Measurements from ENCODE around the gene SPTB.
"Not testable (repeated sequence)": the region's sequence is repeated elsewhere in the genome, so short reads cannot be mapped to it uniquely, and the experiment has no call there.

The SPTB gene

DNA sequence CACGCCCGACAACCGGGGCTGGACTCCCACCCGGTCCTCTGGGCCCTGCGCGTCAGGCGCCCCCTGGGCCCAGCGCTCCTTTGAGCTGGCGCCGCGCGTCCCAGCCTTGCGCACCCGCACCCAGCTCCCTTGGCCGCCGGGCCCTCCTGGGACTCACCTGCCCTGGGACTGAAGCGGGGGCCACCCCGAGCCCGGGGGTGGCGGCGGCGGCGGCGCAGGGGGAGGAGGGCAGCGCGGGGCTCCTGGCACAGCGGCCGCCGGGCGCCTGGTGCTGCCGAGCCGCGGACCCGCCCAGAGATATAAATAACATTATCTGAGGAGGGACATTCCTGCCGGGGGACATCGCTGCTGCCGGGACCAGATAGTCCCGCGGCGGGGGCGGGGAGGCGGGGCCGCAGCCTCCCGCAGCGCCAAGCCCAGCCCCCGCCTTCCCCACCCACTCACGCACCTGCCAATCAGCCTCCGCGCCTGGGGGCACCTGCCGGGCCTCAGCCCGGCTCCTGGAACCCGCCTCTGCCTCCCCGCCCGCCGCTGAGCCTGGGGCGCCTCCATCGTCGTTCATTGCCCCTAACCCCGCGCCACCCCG is at the start of gene SPTB:
Gene SPTB (minus strand): TSS at position 273 of the 586 bp plus-strand sequence. CDS start 56,813 bp downstream, outside the sequence.
- DNase-seq: peak; percentile 61

DNA sequence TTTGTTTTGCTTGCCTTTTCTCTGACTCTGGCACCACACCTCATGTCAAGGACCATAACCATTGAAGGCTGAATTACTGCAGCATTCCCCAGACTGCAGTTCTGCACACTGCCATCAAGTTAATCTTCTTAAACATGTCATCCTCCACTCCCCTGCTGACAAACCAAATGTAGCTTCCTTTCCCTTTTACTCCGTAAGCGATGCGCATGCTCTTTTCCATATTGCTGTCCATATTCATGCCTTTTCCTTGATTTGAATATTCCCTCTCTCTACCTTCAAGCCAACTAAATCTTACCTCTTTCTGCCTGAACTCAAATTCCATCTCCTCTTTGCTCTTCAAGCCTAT is 49.3 kb upstream of the SPTB start:
- DNase-seq: no peak

DNA sequence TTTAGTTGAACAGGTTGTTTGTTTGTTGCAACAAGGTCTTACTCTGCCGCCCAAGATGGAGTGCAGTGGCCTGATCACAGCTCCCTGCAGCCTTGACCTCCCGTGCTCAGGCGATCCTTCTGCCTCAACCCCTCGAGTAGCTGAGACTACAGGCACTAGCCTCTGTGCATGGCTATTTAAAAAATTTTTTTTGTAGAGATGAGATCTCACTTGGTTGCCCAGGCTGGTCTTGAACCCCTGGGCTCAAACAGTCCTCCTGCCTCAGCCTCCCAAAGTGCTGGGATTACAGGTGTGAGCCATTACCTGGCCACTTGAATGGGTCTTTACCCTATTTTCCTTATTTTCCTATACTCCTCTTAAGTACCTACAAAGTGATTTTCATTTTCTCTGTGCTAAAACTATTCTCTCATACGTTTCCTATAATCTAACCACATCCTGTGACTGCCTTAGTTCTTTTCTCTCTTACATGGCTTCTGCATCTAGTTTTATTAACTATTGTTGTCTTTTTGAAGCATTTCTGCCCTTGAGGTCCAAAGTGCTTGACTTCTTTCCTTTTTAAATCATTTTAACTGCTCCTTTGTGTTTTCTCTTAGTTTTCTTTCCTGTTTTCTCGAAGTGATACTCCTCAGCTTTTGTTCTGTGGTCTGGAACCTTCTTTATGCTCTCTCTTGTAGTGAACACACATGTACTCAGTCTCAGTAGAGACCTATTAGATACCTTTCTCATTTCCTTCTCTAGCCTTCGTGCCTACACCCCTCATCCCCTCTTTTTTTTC is 48.7 kb upstream of the SPTB start:
- DNase-seq: no peak

DNA sequence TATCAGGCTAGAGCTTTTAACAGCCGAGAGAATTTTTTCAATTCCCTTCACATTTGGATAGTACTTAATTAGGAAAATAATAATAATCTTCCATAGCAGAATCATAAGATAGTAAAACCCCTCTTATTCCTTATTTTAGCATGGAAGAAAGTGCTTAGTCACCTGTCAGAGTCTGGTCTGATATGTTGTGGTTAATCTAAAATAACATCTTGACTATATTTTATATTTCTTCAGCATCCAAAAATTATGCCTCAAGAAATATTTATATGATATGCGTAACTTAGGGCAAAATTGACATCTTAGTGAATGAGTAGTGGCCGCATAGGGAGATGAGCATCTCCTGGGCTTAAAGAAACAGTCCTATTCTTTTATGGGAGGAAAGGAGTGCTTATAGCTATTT is 47.3 kb upstream of the SPTB start:
- DNase-seq: no peak

DNA sequence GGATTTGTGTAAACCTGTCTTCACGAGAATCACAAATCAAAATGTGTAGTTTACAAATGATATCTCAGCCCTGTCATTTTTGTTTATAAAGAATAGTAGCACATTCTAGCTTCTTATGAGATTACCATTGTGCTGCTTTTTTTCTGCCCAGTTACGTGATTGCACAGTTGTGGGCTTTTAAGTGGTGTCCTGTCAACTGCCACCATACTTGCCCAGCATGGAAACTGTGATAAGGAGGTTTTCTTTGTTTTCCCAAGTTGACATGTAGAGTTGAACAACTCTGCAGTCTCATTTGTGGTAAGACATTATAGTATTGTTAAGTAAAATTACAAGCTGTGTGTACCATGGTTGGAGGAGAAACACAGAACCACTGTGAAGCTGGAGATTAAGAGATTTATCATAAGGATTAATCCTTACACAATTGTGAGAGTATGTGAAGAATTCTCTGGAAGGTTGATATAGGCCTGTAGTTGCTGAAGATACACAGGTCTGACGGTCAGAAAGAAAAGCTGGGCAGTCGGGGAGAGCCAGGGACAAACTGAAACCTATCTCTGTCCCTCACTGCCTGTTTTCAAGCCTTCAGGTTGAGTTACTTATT is 46.8 kb upstream of the SPTB start:
- DNase-seq: no peak

DNA sequence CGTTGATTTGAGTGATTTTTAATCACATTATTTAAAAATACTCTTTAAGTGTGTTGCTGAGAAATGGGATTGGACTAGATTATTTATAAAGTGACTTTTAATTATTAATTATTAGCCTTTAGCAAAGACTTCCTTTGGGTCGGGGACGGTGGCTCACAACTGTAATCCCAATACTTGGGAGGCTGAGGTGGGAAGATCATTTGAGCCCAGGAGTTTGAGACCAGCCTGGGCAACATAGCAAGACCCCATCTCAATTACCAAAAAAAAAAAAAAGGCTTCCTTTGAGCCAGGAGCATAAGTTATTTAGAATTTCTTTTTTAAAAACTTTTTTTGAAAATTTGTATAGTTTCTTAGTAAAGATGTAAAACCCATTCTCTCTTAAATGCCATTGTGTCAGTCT is 43.3 kb upstream of the SPTB start:
- no peak for DNase-seq

DNA sequence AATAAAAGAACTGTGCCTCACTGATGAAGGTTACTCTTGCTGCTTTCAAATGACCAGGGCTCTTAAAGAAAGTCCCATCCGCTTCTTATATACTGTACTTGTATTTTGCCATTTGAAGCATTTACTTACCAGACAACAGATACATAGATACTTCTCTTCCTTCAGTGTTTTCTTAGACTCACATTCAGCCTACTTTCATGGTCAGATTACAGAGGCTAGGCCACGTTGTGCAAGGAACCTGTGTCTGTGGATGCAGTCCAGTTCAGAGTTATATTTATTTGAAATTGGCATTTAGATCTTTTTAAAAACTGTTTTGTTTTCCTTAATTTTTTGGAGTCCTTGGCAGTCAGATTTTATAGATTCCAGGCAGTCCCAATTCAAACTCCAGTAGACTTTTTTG is 40.8 kb upstream of the SPTB start:
- no peak for DNase-seq

DNA sequence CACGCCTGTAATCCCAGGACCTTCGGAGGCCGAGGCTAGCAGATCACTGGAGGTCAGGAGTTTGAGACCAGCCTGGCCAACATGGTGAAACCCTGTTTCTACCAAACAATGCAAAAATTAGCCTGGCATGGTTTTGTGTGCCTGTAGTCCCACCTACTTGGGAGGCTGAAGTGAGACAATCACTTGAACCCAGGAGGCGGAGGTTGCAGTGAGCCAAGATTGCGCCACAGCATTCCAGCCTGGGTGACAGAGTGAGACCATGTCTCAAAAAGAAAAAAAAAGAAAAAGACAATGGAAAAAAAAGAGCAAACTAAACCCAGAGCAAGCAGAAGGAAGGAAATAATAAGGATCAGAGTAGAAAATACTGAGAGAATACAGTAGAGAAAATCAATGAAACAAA is 39.9 kb upstream of the SPTB start:
- DNase-seq: no peak

DNA sequence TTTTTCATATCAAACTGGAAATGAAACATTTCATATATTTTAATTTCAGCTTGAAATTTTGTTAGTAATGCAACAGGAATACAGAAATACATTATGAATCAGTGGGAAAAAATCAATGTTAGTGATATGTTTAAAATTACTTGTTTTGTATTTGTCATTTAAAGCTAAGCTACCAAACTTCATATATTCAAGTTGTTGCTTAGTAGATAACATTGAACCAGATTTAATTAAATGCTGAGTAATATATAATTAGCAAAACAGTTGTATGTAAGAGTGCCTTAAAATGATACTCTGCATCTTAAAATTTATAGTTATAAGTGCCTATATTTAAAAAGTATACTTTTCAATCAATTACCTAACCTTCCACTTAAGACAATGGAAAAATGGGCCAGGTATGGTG is 39.5 kb upstream of the SPTB start:
- no peak for DNase-seq

DNA sequence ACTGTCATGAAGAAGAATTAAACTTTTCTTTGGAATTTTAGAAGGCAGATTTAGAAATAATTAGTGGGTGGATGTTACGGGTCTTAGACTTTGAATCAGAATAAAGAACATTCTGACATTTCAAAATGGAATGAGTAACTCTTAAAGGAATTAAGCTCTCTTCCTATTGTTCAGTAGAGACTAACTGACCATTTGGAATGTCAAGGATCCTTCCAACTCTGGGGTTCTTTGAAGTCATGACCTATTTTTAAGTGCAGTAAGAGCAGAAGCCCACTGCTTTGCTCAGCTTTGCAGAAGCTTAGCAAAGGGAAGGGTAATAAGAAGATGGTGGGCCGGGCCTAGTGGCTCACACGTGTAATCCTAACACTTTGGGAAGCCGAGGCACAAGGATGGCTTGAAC is 38.5 kb upstream of the SPTB start:
- DNase-seq: no peak

DNA sequence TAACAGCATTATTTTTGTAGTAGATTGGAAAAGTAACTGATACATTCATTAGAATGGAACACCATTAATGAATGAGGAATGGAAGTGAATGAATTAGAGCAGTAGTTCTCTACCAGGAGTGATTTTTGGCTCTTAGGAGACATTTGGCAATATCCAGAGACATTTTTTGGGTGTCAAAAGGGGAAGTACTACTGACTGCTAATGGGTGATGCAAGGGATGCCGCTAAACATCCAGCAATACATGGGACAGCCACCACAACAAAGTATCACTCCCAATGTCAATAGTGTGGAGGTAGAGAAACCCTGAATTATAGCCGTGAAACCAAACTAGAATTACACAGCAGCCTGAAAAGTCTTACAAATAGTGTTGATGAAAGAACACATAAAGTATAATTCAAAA is 36.1 kb upstream of the SPTB start:
- DNase-seq: no peak

DNA sequence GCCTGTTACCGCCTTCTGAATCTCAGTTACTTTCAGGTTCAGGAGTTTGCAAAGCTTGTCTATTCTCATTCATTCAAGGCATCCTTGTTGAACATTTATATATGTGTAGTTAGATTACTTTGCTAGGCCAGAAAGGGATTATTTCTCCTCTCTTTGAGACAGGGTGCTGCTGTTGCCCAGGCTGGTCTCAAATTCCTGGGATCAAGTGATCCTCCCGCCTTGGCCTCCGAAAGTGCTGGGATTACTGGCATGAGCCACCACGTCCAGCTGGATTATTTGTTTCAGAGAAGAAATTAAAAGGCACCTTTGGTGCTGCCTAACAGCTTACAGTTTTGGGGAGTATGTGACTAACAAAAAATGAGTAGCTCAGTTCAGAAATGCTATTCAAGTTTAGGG is 35.3 kb upstream of the SPTB start:
- no peak for DNase-seq

DNA sequence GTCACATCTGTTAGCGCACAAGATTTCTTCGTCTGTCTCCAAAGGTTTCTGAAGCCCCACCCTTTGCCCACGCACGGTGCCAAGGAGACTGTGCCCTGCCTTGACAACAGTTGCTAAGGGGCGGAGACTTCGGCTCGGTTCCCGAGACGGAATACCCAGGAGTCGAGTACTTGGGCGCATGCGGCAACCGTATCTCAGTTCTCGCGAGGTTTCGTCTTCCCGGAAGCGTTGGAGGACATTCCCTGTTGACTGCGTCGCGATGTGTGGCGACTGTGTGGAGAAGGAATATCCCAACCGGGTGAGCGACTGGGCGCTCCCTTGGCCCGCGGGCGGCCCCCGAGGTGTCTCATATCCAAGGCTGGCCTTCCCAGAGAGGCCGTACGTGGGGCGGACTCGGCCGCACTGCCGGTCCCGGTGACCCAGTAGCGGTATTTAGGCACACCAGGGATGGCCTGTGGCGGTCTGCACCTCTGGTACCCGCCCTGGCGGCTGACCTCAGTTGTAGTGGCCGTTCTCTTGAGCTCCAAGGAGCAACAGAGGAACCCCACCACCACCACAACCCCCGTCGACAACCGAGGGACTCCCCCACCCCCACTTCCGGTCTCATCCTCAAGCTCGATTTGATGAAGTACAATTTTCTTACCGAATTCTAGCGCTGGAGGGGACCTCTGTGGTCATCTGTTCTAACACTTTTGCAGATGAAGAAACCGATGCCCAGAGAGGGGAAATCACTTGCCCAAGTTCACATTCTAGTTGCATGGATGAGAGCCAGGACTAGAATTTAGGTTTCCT is 34.7 kb upstream of the SPTB start, which contains the start of gene CHURC1:
Gene CHURC1 (plus strand): TSS at position 219 of the 792 bp plus-strand sequence. CDS start 41 bp downstream, at position 260.
- peak; percentile 97 for DNase-seq

DNA sequence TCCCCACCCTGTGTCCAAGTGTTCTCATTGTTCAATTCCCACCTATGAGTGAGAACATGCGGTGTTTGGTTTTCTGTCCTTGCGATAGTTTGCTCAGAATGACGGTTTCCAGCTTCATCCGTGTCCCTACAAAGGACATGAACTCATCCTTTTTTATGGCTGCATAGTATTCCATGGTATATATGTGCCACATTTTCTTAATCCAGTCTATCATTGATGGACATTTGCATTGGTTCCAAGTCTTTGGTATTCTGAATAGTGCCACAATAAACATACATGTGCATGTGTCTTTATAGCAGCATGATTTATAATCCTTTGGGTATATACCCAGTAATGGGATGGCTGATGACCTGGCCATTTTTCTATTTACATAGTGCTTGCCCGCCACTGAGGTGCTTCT is 33.8 kb upstream of the SPTB start:
- DNase-seq: not testable (repeated sequence)

DNA sequence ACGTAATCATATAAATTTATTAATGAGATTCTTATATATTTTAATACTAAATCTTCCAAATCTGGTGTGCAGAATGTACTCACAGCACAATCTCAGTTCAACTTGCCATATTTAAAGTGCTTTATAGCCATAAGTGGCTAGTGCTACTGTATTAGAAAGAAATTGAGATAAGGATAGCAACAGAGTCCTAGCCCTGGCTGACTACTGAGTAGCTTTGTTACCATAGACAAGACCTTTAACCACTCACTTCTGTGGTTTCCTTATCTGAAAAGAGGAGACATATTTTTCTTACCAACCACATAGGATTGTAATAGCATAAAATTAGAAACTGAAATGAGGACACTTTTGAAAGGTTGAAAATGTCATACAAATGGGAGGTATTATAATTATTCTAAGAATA is 32.6 kb upstream of the SPTB start:
- no peak for DNase-seq

DNA sequence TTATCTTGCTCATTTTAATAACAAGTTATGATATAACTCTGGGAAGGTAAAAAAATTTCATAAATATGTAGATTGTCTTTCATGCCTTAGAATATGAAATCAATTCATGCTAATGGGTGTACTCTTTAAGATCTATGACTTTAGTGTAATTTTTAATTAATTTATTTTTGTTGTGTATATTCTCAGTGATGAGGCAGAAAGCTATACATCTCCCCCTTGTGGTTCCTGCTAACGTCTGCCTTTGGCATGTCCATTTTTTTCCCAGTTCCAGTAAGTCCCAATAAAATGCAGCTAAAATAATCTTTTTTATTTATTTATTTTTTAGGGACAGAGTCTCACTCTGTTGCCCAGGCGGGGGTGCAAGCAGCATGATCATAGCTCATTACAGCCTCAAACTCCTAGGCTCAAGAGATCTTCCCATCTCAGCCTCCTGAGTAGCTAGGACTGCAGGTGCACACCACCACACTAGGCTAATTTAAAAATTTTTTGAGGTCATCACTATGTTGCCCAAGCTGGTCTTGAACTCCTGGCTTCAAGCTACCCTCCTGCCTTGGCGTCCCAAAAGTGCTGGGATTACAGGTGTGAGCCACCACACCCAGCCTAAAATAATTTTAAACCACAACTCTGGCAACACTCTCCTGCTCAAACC is 31.3 kb upstream of the SPTB start:
- no peak for DNase-seq

DNA sequence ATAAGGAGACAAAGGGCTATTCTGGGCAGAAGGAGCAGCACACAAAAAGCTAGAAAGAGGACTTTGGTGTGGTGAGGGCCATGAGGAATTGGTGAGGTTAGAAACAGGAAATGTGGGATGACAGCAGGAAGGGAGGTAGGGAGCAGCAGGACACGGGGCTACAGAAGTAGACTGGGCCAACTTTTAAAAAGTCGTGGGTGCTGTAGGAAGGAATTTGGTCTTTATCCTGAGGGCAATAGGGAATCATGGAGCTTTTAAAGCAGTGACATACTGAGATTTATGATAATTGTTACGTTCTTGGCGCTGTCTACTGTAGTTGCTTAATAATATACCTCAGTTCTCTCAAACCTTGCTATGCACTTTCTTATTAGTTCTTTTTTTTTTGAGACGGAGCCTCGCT is 26.3 kb upstream of the SPTB start:
- no peak for DNase-seq

DNA sequence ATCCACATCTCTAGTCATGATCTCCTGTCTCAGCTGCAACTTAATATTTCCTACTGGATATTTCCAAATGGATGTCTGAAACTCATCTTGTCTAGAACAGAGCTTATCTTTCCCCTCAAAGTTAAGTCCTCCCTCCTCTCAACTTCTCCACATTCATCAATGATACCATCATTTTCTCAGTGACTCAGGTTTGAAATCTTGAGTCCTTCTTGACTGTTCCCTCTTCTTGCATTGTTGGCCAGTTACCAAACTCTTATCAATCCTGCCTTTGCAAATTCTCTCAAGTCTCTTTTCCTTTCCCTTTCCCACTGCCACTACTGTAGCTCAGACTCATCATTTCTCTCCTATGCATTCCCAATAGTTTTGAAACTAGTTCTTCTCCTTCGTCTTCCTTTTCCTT is 20.3 kb upstream of the SPTB start:
- DNase-seq: no peak

DNA sequence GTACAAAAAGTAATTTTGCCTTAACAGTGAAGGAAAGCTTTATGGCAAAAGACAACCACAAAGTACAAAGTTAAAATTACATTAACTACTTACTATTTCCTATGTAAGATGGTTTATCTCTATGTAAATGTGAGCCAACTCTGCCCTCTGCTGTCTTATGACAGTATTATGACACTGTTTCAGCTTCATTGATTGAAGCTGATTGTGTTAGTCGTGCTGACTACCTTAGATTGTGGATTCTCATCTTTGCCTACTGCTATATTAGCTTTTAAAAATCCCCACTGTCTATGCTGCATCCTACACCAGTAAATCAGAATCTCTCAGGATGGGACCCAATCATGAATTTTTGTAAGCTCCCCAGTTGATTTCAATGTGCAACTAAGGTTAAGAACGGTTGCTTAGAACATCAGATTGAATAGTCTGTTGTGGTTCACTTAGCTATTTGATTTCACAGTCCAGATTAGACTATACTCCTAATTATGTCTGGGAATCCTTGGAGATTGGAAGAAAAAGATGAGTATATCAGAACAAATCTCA is 12.2 kb upstream of the SPTB start:
- no peak for DNase-seq

DNA sequence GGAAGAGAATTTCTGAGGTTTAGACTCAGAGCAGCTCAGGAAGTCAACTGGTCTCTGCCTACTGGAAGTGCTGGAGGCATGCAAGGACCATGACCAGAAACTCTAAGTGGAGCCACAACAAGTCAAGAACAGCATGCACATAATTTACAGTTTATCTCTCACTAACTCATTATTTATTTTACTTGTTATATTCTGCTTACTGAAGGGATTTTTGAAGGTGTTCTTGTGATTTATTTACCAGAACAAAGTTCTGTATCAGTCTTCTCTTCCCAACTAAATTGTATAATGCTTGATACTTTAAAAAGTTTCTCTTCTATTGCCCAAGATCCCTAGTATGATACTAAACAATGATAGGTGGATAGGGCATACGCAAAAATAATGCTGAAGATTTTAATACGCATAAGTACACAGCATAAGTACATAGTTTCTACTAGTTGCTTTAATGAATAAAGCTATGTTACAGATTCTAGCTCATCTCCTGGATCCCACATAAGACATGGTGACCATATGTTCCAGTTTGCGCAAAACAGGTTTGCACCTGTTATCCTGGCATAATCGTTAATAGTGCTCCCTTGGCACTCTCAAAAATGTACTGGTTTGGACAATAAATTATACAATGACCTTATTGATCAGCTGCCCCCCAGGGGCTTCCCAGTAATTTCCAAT is 11.6 kb upstream of the SPTB start:
- no peak for DNase-seq

DNA sequence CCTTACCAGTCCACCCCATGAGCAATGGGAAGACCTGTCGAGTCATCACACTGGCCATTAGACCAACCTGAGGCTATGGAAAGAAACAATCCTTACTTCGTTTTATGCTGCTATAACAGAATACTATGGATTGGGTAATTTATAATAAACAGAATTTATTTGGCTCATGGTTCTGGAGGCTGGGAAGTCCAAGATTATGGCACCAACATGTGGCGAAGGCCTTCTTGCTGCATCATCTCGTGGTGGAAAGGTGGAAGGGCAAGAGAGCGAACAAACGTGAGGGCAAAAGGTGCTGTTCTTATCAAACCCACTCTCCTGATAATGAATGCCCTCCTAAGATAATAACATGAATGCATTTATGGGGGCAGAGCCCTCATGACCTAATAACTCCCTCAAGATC is 9.6 kb upstream of the SPTB start:
- DNase-seq: no peak

DNA sequence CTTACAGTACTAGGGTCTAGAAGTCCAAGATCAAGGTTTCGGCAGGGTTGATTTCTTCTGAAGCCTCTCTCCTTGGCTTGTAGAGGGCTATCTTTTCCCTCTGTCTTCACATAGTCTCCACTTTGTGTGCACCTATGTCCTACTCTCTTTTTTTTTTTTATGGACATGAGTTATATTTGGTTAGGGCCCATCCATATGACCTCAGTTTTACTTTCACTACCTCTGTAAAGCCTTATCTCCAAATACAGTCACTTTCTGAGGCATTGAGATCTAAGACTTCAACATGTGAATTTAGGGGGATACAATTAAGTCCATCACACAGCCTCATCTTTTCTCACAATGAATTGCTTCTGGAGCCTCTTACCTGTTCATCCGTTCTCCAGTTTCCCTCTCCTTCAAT is 5.9 kb upstream of the SPTB start:
- DNase-seq: no peak

Data from stimulated activated naive CD4-positive, alpha-beta T cell treated with Interleukin-2 at 50 U/mL for 16 hours (primary cell).